B cell (primary cell): Measurements from ENCODE around the gene TFDP1. TPM values are rescaled to one million over a fixed set of nuclear protein-coding genes. Genes with fewer than 3 reads are reported as not detected.
"Not testable (repeated sequence)": the region's sequence is repeated elsewhere in the genome, so short reads cannot be mapped to it uniquely, and the experiment has no call there.

ENCODE experiments used
- ATAC-seq: fragments of 200-7000 bp; cut with Tn5 transposase; one replicate; pipeline ENCODE4 v1.10.0; 2021; ENCODE audit warnings: low read depth, mild to moderate bottlenecking, moderate number of reproducible peaks, moderate library complexity
- CTCF ChIA-PET: fragments of 350-600 bp; sonication (Branson Sonifier 250); formaldehyde crosslinking; loops from one replicate; lab custom pipeline; 2021; ENCODE audit warnings: antibody characterized with exemption, inconsistent platforms; lab: Charles Lee
- POLR2A ChIA-PET: fragments of 350-600 bp; sonication (Branson Sonifier 250); formaldehyde crosslinking; loops from one replicate; lab custom pipeline; 2021; ENCODE audit warnings: antibody characterized with exemption; lab: Charles Lee
- DNase-seq: peaks from one replicate; pipeline ENCODE4 v3.0.0; 2013
- H2AFZ ChIP-seq: 2 replicates; pipeline ENCODE4 v1.6.1; 2012; ENCODE audit warnings: mild to moderate bottlenecking, low read depth, low read length; ENCODE audit not compliant: insufficient read depth, poor library complexity, severe bottlenecking
- H3K27ac ChIP-seq, 2 donors: 1 replicate in 1 of 2; 2 replicates in 1 of 2; pipeline ENCODE4 v1.5.1; 2012 to 2013; ENCODE audit warnings: low read length in 2 of 2, mild to moderate bottlenecking in 2 of 2, moderate library complexity in 1 of 2
- H3K27me3 ChIP-seq, 4 experiments: fragments of 200-600 bp in 1 of 4; sonication (generic) in 1 of 4; replicated peaks in 1 of 4; 1 replicate in 2 of 4; 2 replicates in 2 of 4; pipeline versions ENCODE4 v1.6.1 to v1.7.0; 2013 to 2016; ENCODE audit warnings: low read length in 3 of 4, mild to moderate bottlenecking in 2 of 4, mixed read lengths in 1 of 4, moderate library complexity in 1 of 4; ENCODE audit not compliant: insufficient read depth in 4 of 4, control insufficient read depth in 3 of 4; ENCODE audit errors: control extremely low read depth in 1 of 4
- H3K36me3 ChIP-seq, 2 experiments: replicated peaks in 1 of 2; 1 replicate in 1 of 2; 2 replicates in 1 of 2; pipeline versions ENCODE4 v1.6.1 to v1.7.1; 2013; ENCODE audit warnings: low read length in 1 of 2; ENCODE audit not compliant: insufficient read depth in 2 of 2, control insufficient read depth in 1 of 2; ENCODE audit errors: control extremely low read depth in 1 of 2, extremely low read depth in 1 of 2
- H3K4me1 ChIP-seq, 2 donors: fragments of 200-600 bp in 1 of 2; sonication (generic) in 1 of 2; 1 replicate in 1 of 2; 2 replicates in 1 of 2; pipeline versions ENCODE4 v1.5.1 to v1.6.1; 2013 to 2017; ENCODE audit warnings: low read length in 2 of 2; ENCODE audit not compliant: control insufficient read depth in 2 of 2, insufficient read depth in 2 of 2
- H3K4me2 ChIP-seq: replicated peaks from 2 replicates; pipeline ENCODE3; 2012; ENCODE audit warnings: mild to moderate bottlenecking, low read depth, low read length; ENCODE audit not compliant: poor library complexity, severe bottlenecking
- H3K4me3 ChIP-seq, 5 experiments: fragments of 200-600 bp in 1 of 5; sonication (generic) in 1 of 5; 1 replicate in 3 of 5; 2 replicates in 2 of 5; pipeline versions ENCODE4 v1.5.1 to v1.7.0; 2011 to 2016; ENCODE audit warnings: low read length in 4 of 5, mild to moderate bottlenecking in 4 of 5, low read depth in 2 of 5, control low read depth in 1 of 5, moderate library complexity in 1 of 5; ENCODE audit not compliant: insufficient read depth in 1 of 5; ENCODE audit errors: control extremely low read depth in 1 of 5, extremely low read depth in 1 of 5
- H3K79me2 ChIP-seq: fragments of 200-600 bp; sonication (generic); one replicate; pipeline ENCODE4 v1.6.0; 2016; ENCODE audit warnings: low read length; ENCODE audit not compliant: control insufficient read depth, insufficient read depth
- H3K9ac ChIP-seq: fragments of 200-600 bp; sonication (generic); 2 replicates; pipeline ENCODE4 v1.6.1; 2017; ENCODE audit warnings: mild to moderate bottlenecking, low read length, moderate library complexity
- H3K9me3 ChIP-seq, 3 donors: one replicate each; pipeline versions ENCODE4 v1.6.1 to v1.7.1; 2013; ENCODE audit warnings: low read length in 2 of 3; ENCODE audit not compliant: control insufficient read depth in 2 of 3, insufficient read depth in 1 of 3; ENCODE audit errors: control extremely low read depth in 1 of 3
- H4K20me1 ChIP-seq: 2 replicates; pipeline ENCODE4 v1.6.0; 2012; ENCODE audit warnings: mild to moderate bottlenecking, low read length; ENCODE audit not compliant: insufficient read depth, control insufficient read depth, poor library complexity, severe bottlenecking
- H3K27ac Mint-ChIP-seq: one replicate; pipeline ENCODE4 v1.8.0; 2021; ENCODE audit warnings: mixed read lengths
- H3K27me3 Mint-ChIP-seq: one replicate; pipeline ENCODE4 v1.8.0; 2021; ENCODE audit warnings: mixed read lengths
- H3K4me1 Mint-ChIP-seq: one replicate; pipeline ENCODE4 v1.8.0; 2021; ENCODE audit warnings: mixed read lengths
- H3K4me3 Mint-ChIP-seq: one replicate; pipeline ENCODE4 v1.8.0; 2021; ENCODE audit warnings: mixed read lengths
- H3K9me3 Mint-ChIP-seq: one replicate; pipeline ENCODE4 v1.8.0; 2022; ENCODE audit warnings: mixed read lengths; ENCODE audit not compliant: insufficient read depth
- EZH2 ChIP-seq: IDR thresholded peaks from 2 replicates; pipeline ENCODE4 v1.6.1; 2012; ENCODE audit warnings: borderline replicate concordance, low read depth, mild to moderate bottlenecking, moderate library complexity, low read length; ENCODE audit not compliant: insufficient read depth, poor library complexity, severe bottlenecking
- WGBS: methylation state at CpG from one replicate; pipeline ENCODE4 v1.1.5; 2013; ENCODE audit warnings: missing lambda C conversion rate; ENCODE audit not compliant: insufficient coverage; 5-methylcytosine and 5-hydroxymethylcytosine counted together
- intact Hi-C: fragments of 100-400 bp; cut with micrococcal nuclease; formaldehyde crosslinking; loops from one replicate; pipeline ENCODE4 v1.10.0; 2022
- polyA plus RNA-seq: library from polyadenylated mRNA; depleted of rRNA; stranded (reverse); fragments of >200 nt; gene quantifications from 2 replicates; pipeline ENCODE4 v1.2.3, GENCODE V29; 2012
- total RNA-seq, 2 donors: library from RNA; stranded (reverse); fragments of 120-200 nt in 1 of 2; gene quantifications; 1 replicate in 1 of 2; 2 replicates in 1 of 2; pipeline versions ENCODE4 v1.2.3 to v1.2.4, GENCODE V29; 2013 to 2022
- TF ChIP-seq, protein P1 (sequence below): fragments of 200-600 bp; IDR thresholded peaks from one replicate; pipeline ENCODE4 v1.8.0; 2022; ENCODE audit warnings: antibody characterized with exemption, mild to moderate bottlenecking

TFDP1 gene
- total and polyA plus RNA-seq, 2 donors (not counting 1 experiment from before 2014, with no cell fraction given), result 19.1 to 31.1 TPM

DNA sequence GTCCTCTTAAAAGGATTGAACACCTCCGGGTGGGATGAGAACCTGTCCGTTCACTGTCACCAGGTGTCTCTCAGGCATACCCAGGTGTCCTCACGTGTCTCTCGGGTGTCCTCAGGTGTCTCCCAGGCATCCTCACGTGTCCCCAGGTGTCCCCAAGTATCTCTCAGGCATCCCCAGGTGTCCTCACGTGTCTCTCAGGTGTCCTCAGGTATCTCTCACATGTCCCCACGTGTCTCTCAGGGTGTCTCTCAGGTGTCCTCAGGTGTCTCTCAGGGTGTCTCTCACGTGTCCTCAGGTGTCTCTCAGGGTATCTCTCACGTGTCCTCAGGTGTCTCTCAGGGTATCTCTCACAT, 39.7 kb downstream of the TFDP1 start:
- Mint-ChIP-seq H3K4me1 (no peaks in the 10 kb centered on the region), H3K9me3 (no peaks in the 10 kb centered on the region), H3K27ac (no peak overlapping the region), H3K27me3 (no peaks in the 10 kb centered on the region), H3K4me3 (no peak overlapping the region)
- no peak overlapping the region for H3K9ac ChIP-seq
- intact Hi-C loops, result no loop called here
- peaks cover 33% of the 10 kb centered on the region for H3K79me2 ChIP-seq
- H3K27ac ChIP-seq, result no peak overlapping the region
- no peaks in the 10 kb centered on the region for H3K27me3 ChIP-seq
- ATAC-seq (no peak), DNase-seq (no peak)
- ChIA-PET POLR2A (no interaction called here), CTCF (no interaction called here)
- H3K4me2 ChIP-seq, result no peak overlapping the region
- H3K4me1 ChIP-seq, result no peaks in the 10 kb centered on the region
- no peak overlapping the region for H3K4me3 ChIP-seq
- peaks cover 2% of the 10 kb centered on the region for H4K20me1 ChIP-seq
- no peak for TF ChIP-seq EZH2
- TF ChIP-seq, protein P1, sequence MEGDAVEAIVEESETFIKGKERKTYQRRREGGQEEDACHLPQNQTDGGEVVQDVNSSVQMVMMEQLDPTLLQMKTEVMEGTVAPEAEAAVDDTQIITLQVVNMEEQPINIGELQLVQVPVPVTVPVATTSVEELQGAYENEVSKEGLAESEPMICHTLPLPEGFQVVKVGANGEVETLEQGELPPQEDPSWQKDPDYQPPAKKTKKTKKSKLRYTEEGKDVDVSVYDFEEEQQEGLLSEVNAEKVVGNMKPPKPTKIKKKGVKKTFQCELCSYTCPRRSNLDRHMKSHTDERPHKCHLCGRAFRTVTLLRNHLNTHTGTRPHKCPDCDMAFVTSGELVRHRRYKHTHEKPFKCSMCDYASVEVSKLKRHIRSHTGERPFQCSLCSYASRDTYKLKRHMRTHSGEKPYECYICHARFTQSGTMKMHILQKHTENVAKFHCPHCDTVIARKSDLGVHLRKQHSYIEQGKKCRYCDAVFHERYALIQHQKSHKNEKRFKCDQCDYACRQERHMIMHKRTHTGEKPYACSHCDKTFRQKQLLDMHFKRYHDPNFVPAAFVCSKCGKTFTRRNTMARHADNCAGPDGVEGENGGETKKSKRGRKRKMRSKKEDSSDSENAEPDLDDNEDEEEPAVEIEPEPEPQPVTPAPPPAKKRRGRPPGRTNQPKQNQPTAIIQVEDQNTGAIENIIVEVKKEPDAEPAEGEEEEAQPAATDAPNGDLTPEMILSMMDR, result no peak
- H3K9me3 ChIP-seq, result no peaks in the 10 kb centered on the region
- peaks cover 0 to 16% of the 10 kb centered on the region in 2 experiments for H3K36me3 ChIP-seq
- no peak overlapping the region for H2AFZ ChIP-seq
- whole genome bisulfite sequencing, result 97% methylated on average over 9 of the region's 9 CpGs

GRCh38 chr13:113624640-113625304, 40.2 kb downstream of the TFDP1 start:
- H3K4me1 Mint-ChIP-seq, H3K4me1 ChIP-seq, H3K9me3 Mint-ChIP-seq, H3K27ac Mint-ChIP-seq, H3K27me3 Mint-ChIP-seq, DNase-seq, ATAC-seq, H3K4me3 Mint-ChIP-seq, H3K4me3 ChIP-seq, H2AFZ ChIP-seq, CTCF ChIA-PET, intact Hi-C loops, H3K27ac ChIP-seq, H3K9ac ChIP-seq, H3K4me2 ChIP-seq, POLR2A ChIA-PET, H3K27me3 ChIP-seq, H4K20me1 ChIP-seq, H3K9me3 ChIP-seq: not testable (repeated sequence)
- H3K79me2 ChIP-seq, result peaks cover 33% of the 10 kb centered on the region
- H3K36me3 ChIP-seq, result peaks cover 0 to 19% of the 10 kb centered on the region in 2 experiments
- over 99% methylated on average over 14 of the region's 14 CpGs for WGBS
